Measurements from ENCODE around the gene ACTR6. TPM values are rescaled to one million over a fixed set of nuclear protein-coding genes. Genes with fewer than 3 reads are reported as not detected.
A peak's percentile ranks its signal among the peaks of the same experiment; 100 is the strongest.

ACTR6 gene
- total RNA-seq, 4 donors from 2014 or later = 11.6 to 30.8 (median 17.5) TPM

DNA sequence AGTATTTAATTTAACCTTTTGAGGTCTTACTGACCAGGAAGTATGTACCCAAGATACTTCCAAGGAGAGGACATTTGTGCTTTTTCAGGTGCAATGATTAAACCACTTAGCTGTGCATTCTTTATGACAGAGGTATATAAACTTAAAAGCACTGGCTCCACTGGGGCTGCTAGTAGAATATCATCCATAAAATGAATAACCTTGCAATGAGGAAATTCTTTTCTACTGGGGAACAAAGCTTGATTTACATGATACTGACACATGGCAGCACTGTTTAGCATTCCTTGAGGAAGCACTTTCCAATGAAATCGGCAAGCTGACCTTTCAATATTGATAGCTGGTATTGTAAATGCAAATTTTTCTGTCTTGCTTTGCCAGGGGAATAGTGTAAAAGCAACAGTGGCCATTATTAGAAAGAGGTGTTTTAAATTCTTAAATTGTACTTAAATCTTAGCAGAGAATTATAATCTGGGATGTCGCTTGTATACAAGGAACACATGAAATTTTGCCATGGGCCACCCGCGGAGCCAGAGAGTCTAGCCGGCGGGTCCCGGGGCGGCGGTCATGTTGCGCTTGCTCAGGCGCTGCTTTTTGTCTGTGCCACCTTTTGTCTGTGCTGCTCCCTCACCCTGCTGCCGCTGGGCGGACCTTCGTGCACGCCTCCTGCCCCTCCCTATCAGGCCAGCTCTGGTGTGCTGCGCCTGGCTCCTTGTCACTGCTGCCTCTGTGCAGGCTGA lies 37.0 kb upstream of the ACTR6 start:
- Histone ChIP-seq H3K36me3 (no peaks in the 10 kb centered on the region), H3K4me3 (peak overlapping the region in 1 of 2 donors; percentile 37), H3K27ac (peak overlapping the region in 2 of 4 donors; percentile 4 to 35), H3K4me1 (peaks cover 0 to 16% (median 0%) of the 10 kb centered on the region in 3 donors), H3K9me3 (no peaks in the 10 kb centered on the region), H3K27me3 (no peaks in the 10 kb centered on the region)
- ATAC-seq = peak; percentile 95
- no peak for TF ChIP-seq POLR2A (IDR thresholded peaks at IDR 0.05)
- peak; percentile 68 for TF ChIP-seq POLR2AphosphoS5 (IDR thresholded peaks at IDR 0.05)
- TF ChIP-seq, protein P1, sequence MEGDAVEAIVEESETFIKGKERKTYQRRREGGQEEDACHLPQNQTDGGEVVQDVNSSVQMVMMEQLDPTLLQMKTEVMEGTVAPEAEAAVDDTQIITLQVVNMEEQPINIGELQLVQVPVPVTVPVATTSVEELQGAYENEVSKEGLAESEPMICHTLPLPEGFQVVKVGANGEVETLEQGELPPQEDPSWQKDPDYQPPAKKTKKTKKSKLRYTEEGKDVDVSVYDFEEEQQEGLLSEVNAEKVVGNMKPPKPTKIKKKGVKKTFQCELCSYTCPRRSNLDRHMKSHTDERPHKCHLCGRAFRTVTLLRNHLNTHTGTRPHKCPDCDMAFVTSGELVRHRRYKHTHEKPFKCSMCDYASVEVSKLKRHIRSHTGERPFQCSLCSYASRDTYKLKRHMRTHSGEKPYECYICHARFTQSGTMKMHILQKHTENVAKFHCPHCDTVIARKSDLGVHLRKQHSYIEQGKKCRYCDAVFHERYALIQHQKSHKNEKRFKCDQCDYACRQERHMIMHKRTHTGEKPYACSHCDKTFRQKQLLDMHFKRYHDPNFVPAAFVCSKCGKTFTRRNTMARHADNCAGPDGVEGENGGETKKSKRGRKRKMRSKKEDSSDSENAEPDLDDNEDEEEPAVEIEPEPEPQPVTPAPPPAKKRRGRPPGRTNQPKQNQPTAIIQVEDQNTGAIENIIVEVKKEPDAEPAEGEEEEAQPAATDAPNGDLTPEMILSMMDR (IDR thresholded peaks at IDR 0.05) = peak in 2 of 4 experiments; percentile 43 to 47
- no peak for TF ChIP-seq EP300 (IDR thresholded peaks at IDR 0.05)
- 0 to 6% methylated on average over 16 of the region's 16 CpGs for WGBS, 2 donors (ENCODE audit: low coverage in 1 of 2)

DNA sequence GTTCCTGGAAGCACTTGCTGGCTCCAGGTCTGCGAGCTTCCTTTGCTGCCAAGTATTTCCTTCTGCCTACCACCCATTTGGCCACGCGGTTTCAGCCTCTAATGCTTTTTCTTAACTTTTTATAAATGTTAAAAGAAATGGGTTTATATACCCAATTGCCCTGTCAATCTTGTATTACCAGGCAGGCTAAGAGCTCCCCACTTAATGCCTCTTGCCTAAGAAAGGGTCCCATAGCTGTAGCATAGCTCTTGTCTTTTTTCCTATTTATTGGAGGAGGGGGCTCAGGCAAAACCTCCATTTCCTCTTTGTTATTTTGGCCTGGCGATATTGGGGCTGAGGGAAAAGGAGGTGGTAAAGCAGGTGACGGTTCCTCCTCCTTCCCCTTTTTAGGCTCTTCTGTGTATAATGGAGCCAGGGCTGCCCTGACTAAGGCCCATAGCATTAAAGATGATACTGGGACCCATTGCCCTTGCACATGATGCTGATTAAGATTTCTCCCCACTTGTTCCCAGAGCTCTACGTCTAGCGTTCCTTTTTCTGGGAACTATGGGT lies 36.4 kb upstream of the ACTR6 start:
- 49 to 51% methylated on average over 5 to 7 of the region's 7 CpGs for WGBS, 2 donors (ENCODE audit: low coverage in 1 of 2)
- TF ChIP-seq POLR2AphosphoS5 (IDR thresholded peaks at IDR 0.05) = no peak

GRCh38 chr12:100165356-100165755 lies 35.3 kb upstream of the ACTR6 start:
- Histone ChIP-seq H3K27ac (no peak overlapping the region), H3K9me3 (no peaks in the 10 kb centered on the region), H3K36me3 (no peaks in the 10 kb centered on the region), H3K27me3 (no peaks in the 10 kb centered on the region), H3K4me1 (peaks cover 0 to 19% (median 0%) of the 10 kb centered on the region in 3 donors), H3K4me3 (no peak overlapping the region)
- 94 to 100% methylated on average over 2 to 3 of the region's 3 CpGs for WGBS, 2 donors (ENCODE audit: low coverage in 1 of 2)
- ATAC-seq = no peak
- TF ChIP-seq EP300 (IDR thresholded peaks at IDR 0.05) (no peak), POLR2AphosphoS5 (IDR thresholded peaks at IDR 0.05) (no peak), POLR2A (IDR thresholded peaks at IDR 0.05) (no peak)
- TF ChIP-seq, protein P1 (IDR thresholded peaks at IDR 0.05) = no peak

More for the DNA sequence above, 36.4 kb upstream of the ACTR6 start:
- ATAC-seq = no peak
- no peaks in the 10 kb centered on the region for H3K27me3 ChIP-seq
- H3K27ac ChIP-seq = peak overlapping the region in 2 of 4 donors; percentile 4 to 35
- peak overlapping the region in 1 of 2 donors; percentile 37 for H3K4me3 ChIP-seq
- H3K36me3 ChIP-seq = no peaks in the 10 kb centered on the region
- H3K9me3 ChIP-seq = no peaks in the 10 kb centered on the region
- peaks cover 0 to 16% (median 0%) of the 10 kb centered on the region in 3 donors for H3K4me1 ChIP-seq

DNA sequence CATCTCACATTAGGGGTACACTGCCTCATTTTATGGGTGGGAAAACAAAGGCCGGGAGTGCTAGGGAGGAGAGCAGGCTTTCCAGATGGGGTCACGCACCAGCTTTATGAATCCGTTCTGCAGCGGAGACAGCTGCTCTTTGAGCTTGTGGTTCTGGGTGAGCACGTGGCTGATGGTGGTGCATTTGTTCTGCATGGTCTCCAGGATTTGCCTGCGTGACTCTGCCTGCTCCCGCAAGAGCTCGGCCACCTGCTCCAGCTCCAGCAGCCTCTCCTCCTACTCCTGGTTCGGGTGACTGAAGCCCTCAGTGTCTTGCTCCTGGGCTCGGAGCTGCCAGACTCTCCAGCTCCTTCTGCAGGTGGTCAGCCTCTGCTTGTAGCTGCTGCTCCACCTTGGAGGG lies 34.4 kb upstream of the ACTR6 start:
- 94% methylated on average over 4 of the region's 10 CpGs; no CpG with 5 or more reads in 1 of the 2 donors for WGBS, 2 donors (ENCODE audit: low coverage in 1 of 2)
- peaks cover 0 to 28% (median 0%) of the 10 kb centered on the region in 3 donors for H3K4me1 ChIP-seq
- H3K27ac ChIP-seq = no peak overlapping the region
- no peak for TF ChIP-seq EP300 (IDR thresholded peaks at IDR 0.05)
- TF ChIP-seq, protein P1 (IDR thresholded peaks at IDR 0.05) = no peak
- TF ChIP-seq POLR2AphosphoS5 (IDR thresholded peaks at IDR 0.05) = no peak
- no peak for TF ChIP-seq POLR2A (IDR thresholded peaks at IDR 0.05)
- no peak overlapping the region for H3K4me3 ChIP-seq
- no peaks in the 10 kb centered on the region for H3K27me3 ChIP-seq
- H3K9me3 ChIP-seq = no peaks in the 10 kb centered on the region
- ATAC-seq = no peak
- no peaks in the 10 kb centered on the region for H3K36me3 ChIP-seq

DNA sequence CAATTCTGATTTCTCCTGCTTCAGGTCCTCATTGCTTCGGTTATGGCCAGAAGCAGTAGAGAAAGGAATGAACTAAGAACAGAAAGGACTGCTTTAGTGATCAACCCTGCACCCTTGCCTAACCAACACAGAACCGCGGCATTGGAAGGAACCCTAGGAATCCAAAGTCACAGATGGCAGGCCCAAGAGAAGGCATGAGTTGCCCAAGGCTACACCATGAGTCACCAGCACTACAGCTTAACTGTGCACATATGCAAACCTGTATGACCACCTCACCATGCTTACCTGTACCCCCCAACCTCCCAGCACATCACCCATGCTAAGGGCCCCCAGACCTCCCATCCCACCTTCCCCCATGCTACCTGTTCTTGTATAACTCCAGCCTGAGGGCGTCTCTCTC lies 32.1 kb upstream of the ACTR6 start:
- Histone ChIP-seq H3K36me3 (peaks cover 0 to 9% of the 10 kb centered on the region in 2 donors), H3K4me1 (peaks cover 0 to 26% (median 0%) of the 10 kb centered on the region in 3 donors), H3K27ac (no peak overlapping the region), H3K9me3 (no peaks in the 10 kb centered on the region), H3K4me3 (no peak overlapping the region), H3K27me3 (no peaks in the 10 kb centered on the region)
- ATAC-seq = no peak
- TF ChIP-seq, protein P1 (IDR thresholded peaks at IDR 0.05) = no peak
- TF ChIP-seq POLR2AphosphoS5 (IDR thresholded peaks at IDR 0.05) = no peak
- TF ChIP-seq POLR2A (IDR thresholded peaks at IDR 0.05) = no peak
- no peak for TF ChIP-seq EP300 (IDR thresholded peaks at IDR 0.05)
- WGBS, 2 donors (ENCODE audit: low coverage in 1 of 2) = 78 to 100% methylated on average over 1 to 2 of the region's 4 CpGs
